Right ventricle myocardium superior (tissue), 1 donor: ENCODE results near the gene KRTAP3-2. TPM values are rescaled to one million over a fixed set of nuclear protein-coding genes. Genes with fewer than 3 reads are reported as not detected.

ENCODE experiments used
- total RNA-seq: library from RNA; stranded (reverse); fragmentation: NEBNext Ultra II Directional; extraction: Animal tissue kit (Norgen Biotek cat#: 25700); gene quantifications from one replicate; pipeline ENCODE4 v1.2.1, GENCODE V29; 2021
- donor health status: DM: no; HTN: yes; CAD: no; lungs with severe emphysema.

The KRTAP3-2 gene
- total RNA-seq, 1 donor from 2014 or later: not detected

Other genes with a start within 250 kb of the KRTAP3-2 start
- not detected for gene KRT25, start 244.6 kb downstream of the KRTAP3-2 start, total RNA-seq
- not detected for gene KRT26, start 227.7 kb downstream of the KRTAP3-2 start, total RNA-seq
- gene KRT27, start 217.4 kb downstream of the KRTAP3-2 start, total RNA-seq: not detected
- not detected for gene KRT28, start 199.9 kb downstream of the KRTAP3-2 start, total RNA-seq
- gene KRT10, start 177.3 kb downstream of the KRTAP3-2 start, total RNA-seq: 50.3 TPM
- gene KRT12, start 132.7 kb downstream of the KRTAP3-2 start, total RNA-seq: not detected
- gene KRT20, start 114.7 kb downstream of the KRTAP3-2 start, total RNA-seq: not detected
- gene KRT23, start 62.3 kb downstream of the KRTAP3-2 start, total RNA-seq: not detected
- not detected for gene KRT39, start 33.0 kb downstream of the KRTAP3-2 start, total RNA-seq
- gene KRT40, start 15.6 kb downstream of the KRTAP3-2 start, total RNA-seq: not detected
- not detected for gene KRTAP3-3, start 5.7 kb downstream of the KRTAP3-2 start, total RNA-seq
- gene KRTAP3-1, start 9.2 kb upstream of the KRTAP3-2 start, total RNA-seq: not detected
- gene KRTAP1-5, start 27.3 kb upstream of the KRTAP3-2 start, total RNA-seq: not detected
- gene KRTAP1-4, start 30.3 kb upstream of the KRTAP3-2 start, total RNA-seq: not detected
- gene KRTAP1-3, start 35.0 kb upstream of the KRTAP3-2 start, total RNA-seq: not detected
- gene KRTAP1-1, start 41.5 kb upstream of the KRTAP3-2 start, total RNA-seq: not detected
- not detected for gene KRTAP2-1, start 47.4 kb upstream of the KRTAP3-2 start, total RNA-seq
- not detected for gene KRTAP2-2, start 55.3 kb upstream of the KRTAP3-2 start, total RNA-seq
- gene KRTAP2-3, start 60.2 kb upstream of the KRTAP3-2 start, total RNA-seq: not detected
- gene KRTAP2-4, start 66.0 kb upstream of the KRTAP3-2 start, total RNA-seq: not detected
- not detected for gene KRTAP4-7, start 84.2 kb upstream of the KRTAP3-2 start, total RNA-seq
- not detected for gene KRTAP4-8, start 98.2 kb upstream of the KRTAP3-2 start, total RNA-seq
- gene KRTAP4-16, start 102.3 kb upstream of the KRTAP3-2 start, total RNA-seq: not detected
- not detected for gene KRTAP4-9, start 105.5 kb upstream of the KRTAP3-2 start, total RNA-seq
- not detected for gene KRTAP4-11, start 118.5 kb upstream of the KRTAP3-2 start, total RNA-seq
- gene KRTAP4-12, start 124.3 kb upstream of the KRTAP3-2 start, total RNA-seq: not detected
- gene KRTAP4-6, start 140.6 kb upstream of the KRTAP3-2 start, total RNA-seq: not detected
- gene KRTAP4-5, start 149.9 kb upstream of the KRTAP3-2 start, total RNA-seq: not detected
- gene KRTAP4-4, start 160.8 kb upstream of the KRTAP3-2 start, total RNA-seq: not detected
- not detected for gene KRTAP4-3, start 168.3 kb upstream of the KRTAP3-2 start, total RNA-seq
- not detected for gene KRTAP4-2, start 178.3 kb upstream of the KRTAP3-2 start, total RNA-seq
- not detected for gene KRTAP4-1, start 185.0 kb upstream of the KRTAP3-2 start, total RNA-seq
- not detected for gene KRTAP9-1, start 190.0 kb upstream of the KRTAP3-2 start, total RNA-seq
- gene KRTAP9-2, start 226.7 kb upstream of the KRTAP3-2 start, total RNA-seq: not detected
- not detected for gene KRTAP9-3, start 232.5 kb upstream of the KRTAP3-2 start, total RNA-seq
- not detected for gene KRTAP9-8, start 238.1 kb upstream of the KRTAP3-2 start, total RNA-seq
- gene KRTAP9-4, start 249.8 kb upstream of the KRTAP3-2 start, total RNA-seq: not detected